GM19324 (cell line): Measurements from ENCODE around the gene KIAA0040.

Experiments
- ATAC-seq: cut with Tn5 transposase; IDR thresholded peaks from one replicate; pipeline ENCODE4 v1.9.1; 2021; ENCODE audit warnings: mild to moderate bottlenecking, moderate library complexity; ENCODE audit not compliant: unreplicated experiment, low FRiP score

Gene KIAA0040

GRCh38 chr1:175145899-175146528 lies 46.6 kb downstream of the KIAA0040 start:
- no peak for ATAC-seq

GRCh38 chr1:175138579-175138978 lies 54.0 kb downstream of the KIAA0040 start:
- no peak for ATAC-seq

GRCh38 chr1:175137369-175137768 lies 55.2 kb downstream of the KIAA0040 start:
- ATAC-seq, result no peak

GRCh38 chr1:175136246-175136645 lies 56.3 kb downstream of the KIAA0040 start:
- no peak for ATAC-seq

- no peak for ATAC-seq
Observed at GRCh38 chr1:175134500-175134899, 58.1 kb downstream of the KIAA0040 start.

- no peak for ATAC-seq
Observed at GRCh38 chr1:175133673-175134435, 58.7 kb downstream of the KIAA0040 start.

GRCh38 chr1:175132436-175132835 lies 60.1 kb downstream of the KIAA0040 start:
- no peak for ATAC-seq

GRCh38 chr1:175131095-175131494 lies 61.5 kb downstream of the KIAA0040 start:
- ATAC-seq, result no peak

- ATAC-seq, result no peak
Observed at GRCh38 chr1:175130649-175131045, 61.9 kb downstream of the KIAA0040 start.

GRCh38 chr1:175129997-175130648 lies 62.5 kb downstream of the KIAA0040 start:
- ATAC-seq, result no peak

- ATAC-seq, result no peak
Observed at GRCh38 chr1:175129644-175129996, 63.0 kb downstream of the KIAA0040 start.

GRCh38 chr1:175129182-175129581 lies 63.4 kb downstream of the KIAA0040 start:
- ATAC-seq, result no peak

- ATAC-seq, result no peak
Observed at GRCh38 chr1:175128523-175128922, 64.1 kb downstream of the KIAA0040 start.

GRCh38 chr1:175127565-175127964 lies 65.0 kb downstream of the KIAA0040 start:
- no peak for ATAC-seq

GRCh38 chr1:175126347-175126746 lies 66.2 kb downstream of the KIAA0040 start:
- ATAC-seq, result no peak

GRCh38 chr1:175124861-175125260 lies 67.7 kb downstream of the KIAA0040 start:
- no peak for ATAC-seq

- ATAC-seq, result no peak
Observed at GRCh38 chr1:175120511-175120910, 72.1 kb downstream of the KIAA0040 start.

GRCh38 chr1:175118375-175119367 lies 73.9 kb downstream of the KIAA0040 start:
- ATAC-seq, result no peak

- ATAC-seq, result no peak
Observed at GRCh38 chr1:175116903-175117302, 75.7 kb downstream of the KIAA0040 start.

- ATAC-seq, result no peak
Observed at GRCh38 chr1:175116210-175116798, 76.3 kb downstream of the KIAA0040 start.
